Pancreas (tissue), 10 donors: ENCODE measurements around the gene COLGALT1. TPM values are rescaled to one million over a fixed set of nuclear protein-coding genes. Genes with fewer than 3 reads are reported as not detected.
"Not testable (repeated sequence)": the region's sequence is repeated elsewhere in the genome, so short reads cannot be mapped to it uniquely, and the experiment has no call there.

Source experiments
- ATAC-seq, 4 donors: fragments of 200-7000 bp; cut with Tn5 transposase; one replicate each; pipeline versions ENCODE4 v1.8.0 to v1.9.1; 2020; ENCODE audit warnings: mild to moderate bottlenecking in 4 of 4, moderate library complexity in 4 of 4
- DNase-seq, 6 donors: peaks; one replicate each; pipeline ENCODE4 v3.0.0-alpha.2; 2020
- FAIRE-seq: peaks from 2 replicates; lab custom pipeline; 2012; peaks lifted over from hg19 to GRCh38; lab: Jason Lieb, UNC
- H3K27ac ChIP-seq, 4 donors: fragments of 200-600 bp; sonication (generic); 1 replicate in 3 of 4; 2 replicates in 1 of 4; pipeline versions ENCODE4 v1.5.0 to v1.8.0; 2020
- H3K27me3 ChIP-seq, 4 donors: fragments of 200-600 bp; one replicate each; pipeline ENCODE4 v1.8.0; 2021
- H3K36me3 ChIP-seq, 3 donors: fragments of 200-600 bp; sonication (generic) in 1 of 3; one replicate each; pipeline versions ENCODE4 v1.5.0 to v1.8.0; 2020 to 2021
- H3K4me1 ChIP-seq, 3 donors: fragments of 200-600 bp; one replicate each; pipeline ENCODE4 v1.8.0; 2021
- H3K4me3 ChIP-seq, 4 donors: fragments of 200-600 bp; sonication (generic) in 2 of 4; one replicate each; pipeline versions ENCODE4 v1.5.0 to v1.8.0; 2020 to 2021
- H3K9me3 ChIP-seq, 4 donors: fragments of 200-600 bp; one replicate each; pipeline ENCODE4 v1.8.0; 2021
- CTCF ChIP-seq, 4 donors: fragments of 200-600 bp; sonication (generic) in 3 of 4; IDR thresholded peaks; one replicate each; pipeline versions ENCODE4 v1.5.0 to v1.8.0; 2021; ENCODE audit warnings: antibody characterized with exemption in 4 of 4
- WGBS, 2 donors: extraction: QIAGEN DNeasy Blood & Tissue Kit; methylation state at CpG; one replicate each; pipeline ENCODE4 v1.1.7; 2013; 5-methylcytosine and 5-hydroxymethylcytosine counted together
- intact Hi-C, 3 donors: fragments of 100-400 bp; cut with DNase I; formaldehyde crosslinking; loops; one replicate each; pipeline versions ENCODE4 v1.11.1 to v1.14.2; 2022
- polyA plus RNA-seq, 2 donors: library from polyadenylated mRNA; stranded (reverse); fragments of 200-250 nt; gene quantifications; one replicate each; pipeline ENCODE4 v1.2.3, GENCODE V29; 2013
- total RNA-seq, 6 donors: library from RNA; stranded (reverse); fragmentation: NEBNext Ultra II Directional in 4 of 6; extraction: Animal tissue kit (Norgen Biotek cat#: 25700) in 4 of 6; gene quantifications; one replicate each; pipeline versions ENCODE4 v1.2.1 to v1.2.4, GENCODE V29; 2021 to 2023
- donor health status: healthy with polysubstance abuse.
- donor health status: DM: no; HTN: no; CAD: no; lungs with moderate emphysema.
- donor health status: DM: no; HTN: no; CAD: no.
- donor health status: control.
- donor health status: control.
- donor health status: Bipolar disorder and iron deficiency.
- donor health status: DM: yes; HTN: yes; CAD: no.
- donor health status: DM: no; HTN: no; CAD: no.
- donor health status: DM: no; HTN: no; CAD: no.
- donor health status: DM: yes; HTN: yes; CAD: no.

Gene COLGALT1
- total and polyA plus RNA-seq, 8 donors, result 13.5 to 50.6 (median 24.3) TPM

GRCh38 chr19:17544418-17544817 is 11.0 kb upstream of the COLGALT1 start:
- TF ChIP-seq CTCF (IDR thresholded peaks at IDR 0.05), result no peak
- Histone ChIP-seq H3K27me3 (no peaks in the 10 kb centered on the region), H3K27ac (no peak overlapping the region), H3K36me3 (no peaks in the 10 kb centered on the region), H3K4me3 (no peak overlapping the region), H3K4me1 (no peaks in the 10 kb centered on the region), H3K9me3 (no peaks in the 10 kb centered on the region)
- 87 to 93% methylated on average over 4 of the region's 4 CpGs for WGBS, 2 donors
- no peak for ATAC-seq
- intact Hi-C loops, result no loop called here
- no peak for FAIRE-seq
- DNase-seq, result no peak

- no peaks in the 10 kb centered on the region for H3K9me3 ChIP-seq
- no peak for TF ChIP-seq CTCF (IDR thresholded peaks at IDR 0.05)
- intact Hi-C loops, result no loop called here
- ATAC-seq, result no peak
- 84% methylated on average over 6 of the region's 6 CpGs for WGBS, 2 donors
- H3K27me3 ChIP-seq, result no peaks in the 10 kb centered on the region
- no peak overlapping the region for H3K4me3 ChIP-seq
- H3K4me1 ChIP-seq, result no peaks in the 10 kb centered on the region
- DNase-seq, result no peak
- H3K27ac ChIP-seq, result no peak overlapping the region
- no peaks in the 10 kb centered on the region for H3K36me3 ChIP-seq
- FAIRE-seq, result no peak
Measured at GRCh38 chr19:17548145-17548544, 7.3 kb upstream of the COLGALT1 start.

DNA sequence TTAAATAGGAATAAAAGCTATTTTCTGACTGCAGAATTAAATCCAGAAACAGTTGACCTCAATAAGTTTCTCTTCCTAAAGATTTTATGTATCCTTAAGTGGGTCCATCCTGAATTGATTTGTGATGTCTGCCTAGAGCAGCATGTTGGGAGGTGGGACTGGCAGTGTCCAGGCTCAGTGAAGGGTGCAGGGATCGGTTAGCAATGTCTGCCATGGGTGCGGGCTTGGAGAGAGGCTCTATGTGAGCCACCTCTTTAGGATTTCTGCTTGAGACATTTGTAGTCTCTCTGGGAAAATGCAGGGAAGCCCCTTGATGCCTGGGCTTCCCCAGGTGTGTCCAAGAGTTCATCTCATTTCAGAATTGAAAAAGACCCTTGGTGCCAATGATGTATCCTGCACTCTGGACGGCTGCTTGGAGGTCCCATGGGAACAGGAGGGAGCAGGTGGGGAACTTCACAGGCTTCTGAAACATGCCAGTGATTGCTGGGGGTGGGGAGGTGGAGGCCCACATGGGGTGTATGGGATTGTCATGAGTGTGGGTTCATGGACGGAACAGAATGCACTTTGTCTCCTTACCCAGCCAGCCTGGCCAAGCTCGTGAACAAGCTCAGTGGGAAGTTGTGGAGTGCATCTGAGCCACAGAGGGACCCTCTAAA is 6.2 kb upstream of the COLGALT1 start:
- Histone ChIP-seq H3K4me3 (no peak overlapping the region), H3K36me3 (no peaks in the 10 kb centered on the region), H3K27me3 (no peaks in the 10 kb centered on the region), H3K9me3 (no peaks in the 10 kb centered on the region), H3K4me1 (no peaks in the 10 kb centered on the region), H3K27ac (no peak overlapping the region)
- 58 to 66% methylated on average over 5 of the region's 5 CpGs for WGBS, 2 donors
- FAIRE-seq, result no peak
- TF ChIP-seq CTCF (IDR thresholded peaks at IDR 0.05), result no peak
- no peak for DNase-seq
- intact Hi-C loops, result no loop called here
- no peak for ATAC-seq

DNA sequence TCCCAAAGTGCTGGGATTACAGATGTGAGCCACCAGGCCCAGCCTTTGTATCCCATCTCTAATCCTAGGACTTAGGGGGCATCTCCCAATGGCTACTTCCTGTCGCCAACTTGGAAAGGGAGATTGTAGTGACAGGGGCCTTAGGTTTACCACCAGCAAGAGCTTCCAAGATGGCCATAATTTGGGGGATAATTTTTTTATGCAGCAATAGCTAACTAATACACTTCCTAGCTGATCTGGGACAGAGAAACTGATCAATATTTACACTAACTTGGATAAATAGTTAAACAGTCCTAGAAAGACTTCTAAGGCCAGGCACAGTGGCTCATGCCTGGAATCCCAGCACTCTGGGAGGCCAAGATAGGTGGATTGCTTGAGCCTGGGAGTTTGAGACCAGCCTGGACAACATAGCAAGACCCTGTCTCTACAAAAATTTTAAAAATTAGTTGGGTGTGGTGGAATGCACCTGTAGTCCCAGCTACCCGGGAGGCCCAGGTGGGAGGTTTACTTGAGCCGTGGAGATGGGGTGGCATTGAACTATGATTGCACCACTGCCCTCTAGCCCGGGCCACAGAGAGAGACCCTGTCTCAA is 5.3 kb upstream of the COLGALT1 start:
- FAIRE-seq (no peak), ATAC-seq (no peak), DNase-seq (no peak)
- Histone ChIP-seq H3K4me1 (peaks cover 0 to 4% (median 0%) of the 10 kb centered on the region in 3 donors), H3K27ac (no peak overlapping the region), H3K4me3 (no peak overlapping the region), H3K27me3 (no peaks in the 10 kb centered on the region), H3K9me3 (no peaks in the 10 kb centered on the region), H3K36me3 (no peaks in the 10 kb centered on the region)
- no peak for TF ChIP-seq CTCF (IDR thresholded peaks at IDR 0.05)
- 86 to 96% methylated on average over 4 of the region's 4 CpGs for WGBS, 2 donors
- intact Hi-C loops, result no loop called here

GRCh38 chr19:17552735-17553134 is 2.7 kb upstream of the COLGALT1 start:
- H3K4me3 ChIP-seq, H3K27me3 ChIP-seq, H3K4me1 ChIP-seq, intact Hi-C loops, DNase-seq, H3K27ac ChIP-seq, FAIRE-seq, H3K36me3 ChIP-seq, ATAC-seq, H3K9me3 ChIP-seq: not testable (repeated sequence)
- 90 to 98% methylated on average over 4 of the region's 4 CpGs for WGBS, 2 donors
